ENCODE results near the gene RFTN1. TPM values are rescaled to one million over a fixed set of nuclear protein-coding genes. Genes with fewer than 3 reads are reported as not detected.

RFTN1 gene
- total and polyA plus RNA-seq, 4 donors = 4.4 to 20.4 (median 11.9) TPM

DNA sequence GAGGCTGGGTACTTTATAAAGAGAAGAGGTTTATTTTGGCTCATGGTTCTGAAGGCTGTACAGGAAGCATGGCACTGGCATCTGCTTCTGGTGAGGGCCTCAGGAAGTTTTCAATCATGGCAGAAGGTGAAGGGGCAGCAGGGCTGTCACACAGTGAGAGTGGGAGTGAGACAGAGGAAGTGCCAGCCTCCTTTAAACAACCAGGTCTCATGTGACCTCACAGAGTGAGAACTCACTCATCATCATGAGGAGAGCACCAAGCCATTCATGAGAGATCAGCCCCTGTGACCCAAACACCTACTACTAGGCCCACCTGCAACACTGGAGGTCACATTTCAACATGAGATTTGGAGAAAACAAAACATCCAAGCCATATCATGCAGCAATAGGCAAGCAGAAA is 9.3 kb upstream of the RFTN1 start:
- DNase-seq (ENCODE audit: low spot score) = no peak
- no peaks in the 10 kb centered on the region for H3K36me3 ChIP-seq (ENCODE audit: control insufficient read depth in 4 of 4, insufficient read depth in 3 of 4, low read depth in 1 of 4, low read length in 3 of 4)
- no peak overlapping the region for H3K27ac ChIP-seq (ENCODE audit: low read depth in 1 of 2, low read length in 2 of 2)
- no peaks in the 10 kb centered on the region for H3K27me3 ChIP-seq (ENCODE audit: control insufficient read depth in 4 of 4, insufficient read depth in 4 of 4, low read length in 3 of 4)
- H3K9ac ChIP-seq (ENCODE audit: low read depth in 1 of 2, low read length in 2 of 2) = no peak overlapping the region
- H3K4me3 ChIP-seq (ENCODE audit: low read depth in 1 of 3, low read length in 3 of 3) = no peak overlapping the region
- TF ChIP-seq, protein P1, sequence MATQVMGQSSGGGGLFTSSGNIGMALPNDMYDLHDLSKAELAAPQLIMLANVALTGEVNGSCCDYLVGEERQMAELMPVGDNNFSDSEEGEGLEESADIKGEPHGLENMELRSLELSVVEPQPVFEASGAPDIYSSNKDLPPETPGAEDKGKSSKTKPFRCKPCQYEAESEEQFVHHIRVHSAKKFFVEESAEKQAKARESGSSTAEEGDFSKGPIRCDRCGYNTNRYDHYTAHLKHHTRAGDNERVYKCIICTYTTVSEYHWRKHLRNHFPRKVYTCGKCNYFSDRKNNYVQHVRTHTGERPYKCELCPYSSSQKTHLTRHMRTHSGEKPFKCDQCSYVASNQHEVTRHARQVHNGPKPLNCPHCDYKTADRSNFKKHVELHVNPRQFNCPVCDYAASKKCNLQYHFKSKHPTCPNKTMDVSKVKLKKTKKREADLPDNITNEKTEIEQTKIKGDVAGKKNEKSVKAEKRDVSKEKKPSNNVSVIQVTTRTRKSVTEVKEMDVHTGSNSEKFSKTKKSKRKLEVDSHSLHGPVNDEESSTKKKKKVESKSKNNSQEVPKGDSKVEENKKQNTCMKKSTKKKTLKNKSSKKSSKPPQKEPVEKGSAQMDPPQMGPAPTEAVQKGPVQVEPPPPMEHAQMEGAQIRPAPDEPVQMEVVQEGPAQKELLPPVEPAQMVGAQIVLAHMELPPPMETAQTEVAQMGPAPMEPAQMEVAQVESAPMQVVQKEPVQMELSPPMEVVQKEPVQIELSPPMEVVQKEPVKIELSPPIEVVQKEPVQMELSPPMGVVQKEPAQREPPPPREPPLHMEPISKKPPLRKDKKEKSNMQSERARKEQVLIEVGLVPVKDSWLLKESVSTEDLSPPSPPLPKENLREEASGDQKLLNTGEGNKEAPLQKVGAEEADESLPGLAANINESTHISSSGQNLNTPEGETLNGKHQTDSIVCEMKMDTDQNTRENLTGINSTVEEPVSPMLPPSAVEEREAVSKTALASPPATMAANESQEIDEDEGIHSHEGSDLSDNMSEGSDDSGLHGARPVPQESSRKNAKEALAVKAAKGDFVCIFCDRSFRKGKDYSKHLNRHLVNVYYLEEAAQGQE (IDR thresholded peaks at IDR 0.05) = no peak
- TF ChIP-seq TAF1 (conservative IDR thresholded peaks at IDR 0.05) = no peak
- TF ChIP-seq, protein P2, sequence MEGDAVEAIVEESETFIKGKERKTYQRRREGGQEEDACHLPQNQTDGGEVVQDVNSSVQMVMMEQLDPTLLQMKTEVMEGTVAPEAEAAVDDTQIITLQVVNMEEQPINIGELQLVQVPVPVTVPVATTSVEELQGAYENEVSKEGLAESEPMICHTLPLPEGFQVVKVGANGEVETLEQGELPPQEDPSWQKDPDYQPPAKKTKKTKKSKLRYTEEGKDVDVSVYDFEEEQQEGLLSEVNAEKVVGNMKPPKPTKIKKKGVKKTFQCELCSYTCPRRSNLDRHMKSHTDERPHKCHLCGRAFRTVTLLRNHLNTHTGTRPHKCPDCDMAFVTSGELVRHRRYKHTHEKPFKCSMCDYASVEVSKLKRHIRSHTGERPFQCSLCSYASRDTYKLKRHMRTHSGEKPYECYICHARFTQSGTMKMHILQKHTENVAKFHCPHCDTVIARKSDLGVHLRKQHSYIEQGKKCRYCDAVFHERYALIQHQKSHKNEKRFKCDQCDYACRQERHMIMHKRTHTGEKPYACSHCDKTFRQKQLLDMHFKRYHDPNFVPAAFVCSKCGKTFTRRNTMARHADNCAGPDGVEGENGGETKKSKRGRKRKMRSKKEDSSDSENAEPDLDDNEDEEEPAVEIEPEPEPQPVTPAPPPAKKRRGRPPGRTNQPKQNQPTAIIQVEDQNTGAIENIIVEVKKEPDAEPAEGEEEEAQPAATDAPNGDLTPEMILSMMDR (IDR thresholded peaks at IDR 0.05; ENCODE audit: low read depth, low read length, missing input control) = no peak
- TF ChIP-seq YY1 (IDR thresholded peaks at IDR 0.05) = no peak
- TF ChIP-seq, protein P3, sequence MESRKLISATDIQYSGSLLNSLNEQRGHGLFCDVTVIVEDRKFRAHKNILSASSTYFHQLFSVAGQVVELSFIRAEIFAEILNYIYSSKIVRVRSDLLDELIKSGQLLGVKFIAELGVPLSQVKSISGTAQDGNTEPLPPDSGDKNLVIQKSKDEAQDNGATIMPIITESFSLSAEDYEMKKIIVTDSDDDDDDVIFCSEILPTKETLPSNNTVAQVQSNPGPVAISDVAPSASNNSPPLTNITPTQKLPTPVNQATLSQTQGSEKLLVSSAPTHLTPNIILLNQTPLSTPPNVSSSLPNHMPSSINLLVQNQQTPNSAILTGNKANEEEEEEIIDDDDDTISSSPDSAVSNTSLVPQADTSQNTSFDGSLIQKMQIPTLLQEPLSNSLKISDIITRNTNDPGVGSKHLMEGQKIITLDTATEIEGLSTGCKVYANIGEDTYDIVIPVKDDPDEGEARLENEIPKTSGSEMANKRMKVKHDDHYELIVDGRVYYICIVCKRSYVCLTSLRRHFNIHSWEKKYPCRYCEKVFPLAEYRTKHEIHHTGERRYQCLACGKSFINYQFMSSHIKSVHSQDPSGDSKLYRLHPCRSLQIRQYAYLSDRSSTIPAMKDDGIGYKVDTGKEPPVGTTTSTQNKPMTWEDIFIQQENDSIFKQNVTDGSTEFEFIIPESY (IDR thresholded peaks at IDR 0.05) = no peak
- no peak for TF ChIP-seq NR2F2 (IDR thresholded peaks at IDR 0.05)
- no peak for TF ChIP-seq RXRA (IDR thresholded peaks at IDR 0.05)
- no peak for TF ChIP-seq HNF4G (IDR thresholded peaks at IDR 0.05)
- no peak for TF ChIP-seq FOXA2 (IDR thresholded peaks at IDR 0.05)
- no peak for TF ChIP-seq HNF4A (conservative IDR thresholded peaks at IDR 0.05)
- no peak for TF ChIP-seq EGR1 (IDR thresholded peaks at IDR 0.05; ENCODE audit: low read depth in 2 of 2)
- TF ChIP-seq RAD21 (IDR thresholded peaks at IDR 0.05) = no peak
- TF ChIP-seq JUND (IDR thresholded peaks at IDR 0.05) = no peak
- peaks cover 0 to 2% (median 0%) of the 10 kb centered on the region in 4 donors for H3K9me3 ChIP-seq (ENCODE audit: control insufficient read depth in 4 of 4, low read length in 3 of 4)
- peaks cover 0 to 11% (median 3%) of the 10 kb centered on the region in 4 donors for H3K4me1 ChIP-seq (ENCODE audit: control insufficient read depth in 4 of 4, insufficient read depth in 4 of 4, low read length in 3 of 4)

DNA sequence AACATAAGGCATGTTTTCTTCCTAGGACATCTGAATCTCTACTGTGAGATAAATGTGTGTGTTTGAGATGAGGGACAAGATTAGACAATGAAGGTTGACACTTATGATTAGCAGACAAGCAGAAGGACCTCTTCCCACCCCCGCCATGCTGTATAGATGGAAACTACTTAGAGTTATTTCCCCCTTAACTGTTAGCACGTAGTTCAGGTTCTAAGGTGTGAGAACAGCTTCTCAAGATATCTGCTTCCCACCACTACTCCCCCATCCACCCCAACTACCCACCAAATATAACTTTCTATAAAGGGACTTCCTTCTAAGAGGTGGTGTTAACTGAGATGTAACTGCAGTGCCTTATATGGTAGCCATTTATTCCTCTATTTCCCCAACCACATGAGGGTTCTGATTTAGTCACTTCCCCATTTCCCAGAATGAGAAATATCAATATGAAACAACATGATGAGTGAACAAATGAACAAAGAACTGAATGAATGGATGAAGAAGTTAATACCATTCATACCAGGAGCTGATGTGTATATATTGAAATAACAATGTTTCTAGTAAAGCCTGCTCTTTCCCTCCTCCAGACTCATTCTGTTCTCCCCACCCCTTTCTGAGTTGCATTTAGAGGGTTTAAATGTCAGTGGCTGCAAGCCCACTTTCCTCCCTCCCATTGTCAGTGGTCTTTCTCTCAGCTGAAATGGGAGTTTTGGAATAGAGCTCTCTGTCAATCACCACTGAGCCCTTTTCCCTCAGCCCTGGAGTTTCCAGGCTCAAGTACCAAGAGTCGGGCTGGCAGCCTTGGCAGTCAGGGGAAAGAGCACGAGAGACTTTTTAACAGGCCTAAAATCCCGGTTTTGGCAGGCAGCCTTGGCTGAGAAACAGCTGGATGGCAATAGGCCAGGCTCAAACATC is 7.7 kb upstream of the RFTN1 start:
- peaks cover 0 to 15% (median 9%) of the 10 kb centered on the region in 4 donors for H3K4me1 ChIP-seq (ENCODE audit: control insufficient read depth in 4 of 4, insufficient read depth in 4 of 4, low read length in 3 of 4)
- H3K4me3 ChIP-seq (ENCODE audit: low read depth in 1 of 3, low read length in 3 of 3) = no peak overlapping the region
- no peak overlapping the region for H3K9ac ChIP-seq (ENCODE audit: low read depth in 1 of 2, low read length in 2 of 2)
- WGBS = 71% methylated on average over 5 of the region's 5 CpGs
- H3K27me3 ChIP-seq (ENCODE audit: control insufficient read depth in 4 of 4, insufficient read depth in 4 of 4, low read length in 3 of 4) = no peaks in the 10 kb centered on the region
- H3K27ac ChIP-seq (ENCODE audit: low read depth in 1 of 2, low read length in 2 of 2) = no peak overlapping the region
- DNase-seq (ENCODE audit: low spot score) = no peak
- TF ChIP-seq YY1 (IDR thresholded peaks at IDR 0.05) (no peak), FOXA2 (IDR thresholded peaks at IDR 0.05) (no peak), HNF4G (IDR thresholded peaks at IDR 0.05) (no peak), GABPA (IDR thresholded peaks at IDR 0.05 in 1 of 2, conservative IDR thresholded peaks at IDR 0.05 in 1 of 2) (no peak), HNF4A (conservative IDR thresholded peaks at IDR 0.05) (no peak), TAF1 (conservative IDR thresholded peaks at IDR 0.05) (no peak), NR2F2 (IDR thresholded peaks at IDR 0.05) (no peak)
- TF ChIP-seq, protein P4, sequence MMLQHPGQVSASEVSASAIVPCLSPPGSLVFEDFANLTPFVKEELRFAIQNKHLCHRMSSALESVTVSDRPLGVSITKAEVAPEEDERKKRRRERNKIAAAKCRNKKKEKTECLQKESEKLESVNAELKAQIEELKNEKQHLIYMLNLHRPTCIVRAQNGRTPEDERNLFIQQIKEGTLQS (IDR thresholded peaks at IDR 0.05) = no peak
- TF ChIP-seq, protein P2 (IDR thresholded peaks at IDR 0.05; ENCODE audit: low read depth, low read length, missing input control) = no peak
- peaks cover 0 to 2% (median 0%) of the 10 kb centered on the region in 4 donors for H3K9me3 ChIP-seq (ENCODE audit: control insufficient read depth in 4 of 4, low read length in 3 of 4)
- no peaks in the 10 kb centered on the region for H3K36me3 ChIP-seq (ENCODE audit: control insufficient read depth in 4 of 4, insufficient read depth in 3 of 4, low read depth in 1 of 4, low read length in 3 of 4)

All from liver (tissue), 9 donors.